Measurements from ENCODE around the gene CNOT11.
"Not testable (repeated sequence)": the region's sequence is repeated elsewhere in the genome, so short reads cannot be mapped to it uniquely, and the experiment has no call there.

CNOT11 gene

DNA sequence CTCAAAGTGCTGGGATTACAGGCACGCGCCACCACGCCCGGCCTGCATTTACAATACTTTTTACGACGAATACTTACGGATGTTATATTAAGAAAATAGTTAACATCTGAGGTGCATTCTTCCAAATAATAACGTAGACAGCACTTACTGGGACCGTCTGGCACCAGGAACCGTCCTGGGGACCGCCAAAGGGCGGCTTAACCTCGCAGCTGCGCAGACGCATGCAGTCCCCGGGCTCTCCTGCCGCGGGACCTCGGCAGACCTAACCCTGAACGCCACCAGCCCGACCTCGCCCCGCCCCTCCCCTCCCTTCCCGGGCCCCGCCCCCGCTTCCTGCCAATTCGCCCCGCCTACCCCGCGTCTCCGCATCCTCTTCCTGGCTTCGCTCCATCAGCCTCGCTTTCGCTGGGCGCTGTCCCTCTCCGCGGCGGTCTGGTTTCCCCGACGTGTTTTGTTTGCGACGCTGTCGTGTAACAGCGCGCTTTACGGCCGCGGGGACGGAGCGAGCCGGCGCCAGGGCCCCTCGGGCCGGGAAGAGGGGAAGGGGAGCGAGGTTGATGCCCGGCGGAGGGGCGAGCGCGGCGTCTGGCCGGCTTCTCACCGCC is at the start of gene CNOT11:
Gene CNOT11, plus strand, starts transcription at position 479 of the 605 bp plus-strand sequence. Its CDS starts 79 bp downstream, at position 558.
- peak; percentile 99 for DNase-seq

DNA sequence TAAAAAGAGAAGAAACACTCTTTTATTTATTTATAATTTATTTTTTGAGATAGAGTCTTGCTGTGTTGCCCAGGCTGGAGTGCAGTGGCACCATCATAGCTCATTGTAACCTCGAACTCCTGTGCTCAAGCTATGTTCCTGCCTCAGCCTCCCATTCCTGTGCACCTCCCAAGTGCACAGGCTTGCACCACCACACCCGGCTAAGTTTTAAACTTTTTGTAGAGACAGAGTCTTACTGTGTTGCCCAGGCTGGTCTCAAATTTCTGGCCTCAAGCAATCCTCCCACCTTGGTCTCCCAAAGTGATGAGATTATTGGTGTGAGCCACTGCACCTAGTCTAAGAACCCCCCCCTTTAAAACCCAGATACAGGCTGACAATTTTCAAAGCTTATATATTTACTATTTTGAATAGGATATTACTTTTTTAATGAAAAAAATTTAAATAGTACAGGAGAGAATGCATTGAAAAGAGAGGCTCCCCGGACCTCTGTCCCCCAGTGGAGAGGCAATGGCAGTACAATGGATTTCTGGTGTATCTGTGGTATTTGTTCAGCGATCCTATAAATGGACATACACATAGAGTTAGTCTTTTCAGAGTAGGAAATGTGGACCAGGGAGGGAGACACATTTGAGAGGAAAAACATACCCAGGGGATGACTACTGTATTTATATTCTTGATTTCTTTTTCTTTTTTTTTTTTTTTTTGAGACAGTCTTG is 48.1 kb upstream of the CNOT11 start:
- no peak for DNase-seq

DNA sequence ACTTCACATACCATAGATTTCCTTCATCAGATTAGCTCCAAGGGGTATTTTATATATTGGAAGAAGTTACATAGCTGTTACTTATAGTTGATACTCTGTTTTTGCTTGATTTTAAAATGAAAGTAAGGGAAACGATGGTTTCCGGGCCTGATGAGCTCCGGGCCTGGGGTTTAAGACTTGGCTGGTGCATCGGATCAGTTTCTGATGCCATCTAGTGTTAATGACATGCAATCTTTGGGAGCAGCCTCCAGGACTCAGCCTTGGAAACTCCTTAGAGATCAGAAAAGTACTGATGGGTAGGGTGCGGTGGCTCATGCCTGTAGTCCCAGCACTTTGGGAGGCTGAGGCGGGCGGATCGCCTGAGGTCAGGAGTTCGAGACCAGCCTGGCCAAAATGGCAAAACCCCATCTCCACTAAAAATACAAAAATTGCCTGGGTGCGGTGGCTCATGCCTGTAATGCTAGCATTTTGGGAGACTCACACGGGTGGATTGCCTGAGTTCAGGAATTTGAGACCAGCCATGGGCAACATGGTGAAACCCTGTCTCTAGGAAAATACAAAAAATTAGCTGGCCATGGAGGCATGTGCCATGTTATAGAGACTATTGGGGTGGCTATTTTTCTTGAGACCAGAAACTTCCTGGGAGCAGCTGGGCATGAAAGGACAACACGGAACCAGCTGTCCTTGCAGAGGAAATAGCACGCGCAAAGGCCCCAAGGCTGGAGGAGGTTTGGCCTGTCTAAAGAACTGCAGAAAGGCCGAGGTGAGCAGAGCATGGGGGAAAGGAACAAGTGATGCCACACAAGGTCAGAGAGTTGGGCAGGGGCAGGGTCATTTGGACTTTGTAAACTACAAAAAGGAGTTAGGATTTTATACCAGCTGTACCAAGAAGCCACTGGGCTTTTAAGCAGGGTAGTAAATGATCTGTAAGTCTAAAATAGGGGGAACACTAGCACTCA is 46.9 kb upstream of the CNOT11 start:
- peak; percentile 30 to 38 for DNase-seq

DNA sequence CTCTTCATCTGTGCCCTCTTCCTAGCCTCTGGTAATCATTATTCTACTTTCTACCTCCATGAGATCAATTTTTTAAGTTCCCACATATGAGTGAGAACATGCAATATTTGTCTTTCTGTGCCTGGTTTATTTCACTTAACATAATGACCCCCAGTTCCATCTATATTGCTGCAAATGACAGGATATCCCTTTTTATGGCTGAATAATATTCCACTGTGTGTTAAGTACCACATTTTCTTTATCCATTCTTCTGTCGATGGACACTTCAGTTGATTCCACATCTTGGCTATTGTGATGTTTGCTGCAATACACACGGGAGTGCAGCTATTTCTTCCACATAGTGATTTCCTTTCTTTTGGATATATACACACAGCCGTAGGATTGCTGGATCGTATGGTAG is 43.9 kb upstream of the CNOT11 start:
- DNase-seq: no peak

DNA sequence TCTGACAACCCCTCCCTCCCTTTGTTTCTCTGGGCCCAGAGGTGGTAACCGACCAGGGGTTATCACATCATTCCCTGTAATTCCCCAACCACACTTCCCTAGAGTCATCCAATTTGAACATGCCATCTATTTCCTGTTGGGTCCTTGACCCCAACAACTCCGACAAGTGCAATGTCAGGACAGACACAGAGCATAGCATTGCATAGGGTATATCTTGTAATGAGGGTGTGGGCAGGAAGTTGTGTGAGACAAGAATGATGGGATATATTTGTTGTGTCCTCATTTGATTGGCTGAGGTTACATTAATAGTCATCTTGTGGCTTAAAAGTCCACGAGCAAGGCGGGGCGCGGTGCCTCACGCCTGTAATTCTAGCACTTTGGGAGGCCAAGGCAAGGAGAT is 33.4 kb upstream of the CNOT11 start:
- no peak for DNase-seq

DNA sequence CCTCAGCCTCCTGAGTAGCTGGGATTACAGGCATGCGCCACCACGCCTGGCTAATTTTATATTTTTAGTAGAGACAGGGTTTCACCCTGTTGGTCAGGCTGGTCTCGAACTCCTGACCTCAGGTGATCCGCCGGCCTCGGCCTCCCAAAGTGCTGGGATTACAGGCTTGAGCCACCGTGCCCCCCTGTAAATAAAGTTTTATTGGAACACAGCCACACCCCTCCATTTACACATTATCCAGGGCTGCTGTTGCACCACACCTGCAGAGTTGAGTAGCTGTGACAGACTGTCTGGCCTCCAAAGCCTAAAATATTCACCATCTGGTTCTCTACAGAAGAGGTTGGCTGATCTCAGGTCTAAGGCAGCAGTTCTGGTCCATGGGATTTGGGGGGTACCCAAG is 32.6 kb upstream of the CNOT11 start:
- not testable (repeated sequence) for DNase-seq

DNA sequence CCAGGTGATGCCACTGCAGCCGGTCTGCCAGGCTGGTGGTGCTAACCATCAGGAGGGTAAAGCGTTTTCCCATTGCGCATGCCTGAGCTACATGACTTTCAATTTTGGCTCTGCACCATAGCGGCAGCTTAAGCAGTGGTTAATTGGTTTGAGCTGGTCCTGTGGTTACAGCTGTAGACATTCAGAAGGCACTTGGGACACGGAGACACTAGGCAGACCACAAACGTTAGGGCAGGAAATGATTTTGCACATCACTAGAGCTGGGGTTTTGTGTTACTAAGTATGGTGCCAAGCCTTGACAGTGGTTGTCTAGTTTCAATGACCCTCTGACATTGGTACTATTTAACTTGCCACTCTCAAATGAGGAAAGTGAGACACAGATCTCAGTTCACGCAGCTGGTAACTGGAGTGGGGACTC is 28.9 kb upstream of the CNOT11 start:
- DNase-seq: peak; percentile 4 to 17

DNA sequence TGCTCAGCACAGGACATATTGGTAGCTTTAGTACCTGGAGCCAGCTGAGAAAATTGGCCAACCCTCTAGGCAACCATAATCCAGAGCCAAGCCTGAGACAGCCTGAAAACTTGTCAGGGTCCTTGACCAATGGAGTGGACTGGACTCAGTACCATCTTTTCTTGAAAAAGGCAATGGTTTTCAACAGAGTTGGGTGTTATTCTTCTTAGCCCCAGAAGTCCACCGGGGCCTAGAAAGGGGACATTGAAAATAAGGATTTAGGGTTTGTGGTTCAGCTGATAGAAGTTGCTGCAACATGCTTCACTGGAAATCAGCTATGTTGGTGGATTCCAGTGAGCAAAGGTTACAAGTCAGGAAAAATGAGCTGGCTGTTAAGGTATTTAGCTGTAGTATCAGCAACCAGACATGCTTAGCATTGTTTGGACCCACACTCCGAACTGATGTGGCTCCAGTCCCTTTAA is 22.1 kb upstream of the CNOT11 start:
- DNase-seq: no peak

DNA sequence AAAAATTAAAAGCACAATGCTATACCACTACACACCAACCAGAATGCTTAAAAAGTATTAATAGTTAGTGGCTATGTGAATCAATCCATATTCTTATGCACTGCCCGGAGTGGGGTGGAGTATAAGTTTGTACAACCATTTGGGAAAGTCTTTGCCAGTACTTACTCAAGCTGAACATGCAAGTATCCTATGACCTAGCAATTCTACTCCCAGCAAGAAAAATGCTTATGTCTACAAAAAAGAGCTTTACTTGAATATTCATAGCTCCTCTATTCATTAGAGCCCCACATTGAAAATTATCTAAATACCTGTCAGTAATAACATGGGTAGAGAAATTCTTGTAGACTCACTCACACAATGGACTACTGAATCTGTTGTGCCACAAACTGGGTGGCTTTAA is 21.4 kb upstream of the CNOT11 start:
- no peak for DNase-seq

DNA sequence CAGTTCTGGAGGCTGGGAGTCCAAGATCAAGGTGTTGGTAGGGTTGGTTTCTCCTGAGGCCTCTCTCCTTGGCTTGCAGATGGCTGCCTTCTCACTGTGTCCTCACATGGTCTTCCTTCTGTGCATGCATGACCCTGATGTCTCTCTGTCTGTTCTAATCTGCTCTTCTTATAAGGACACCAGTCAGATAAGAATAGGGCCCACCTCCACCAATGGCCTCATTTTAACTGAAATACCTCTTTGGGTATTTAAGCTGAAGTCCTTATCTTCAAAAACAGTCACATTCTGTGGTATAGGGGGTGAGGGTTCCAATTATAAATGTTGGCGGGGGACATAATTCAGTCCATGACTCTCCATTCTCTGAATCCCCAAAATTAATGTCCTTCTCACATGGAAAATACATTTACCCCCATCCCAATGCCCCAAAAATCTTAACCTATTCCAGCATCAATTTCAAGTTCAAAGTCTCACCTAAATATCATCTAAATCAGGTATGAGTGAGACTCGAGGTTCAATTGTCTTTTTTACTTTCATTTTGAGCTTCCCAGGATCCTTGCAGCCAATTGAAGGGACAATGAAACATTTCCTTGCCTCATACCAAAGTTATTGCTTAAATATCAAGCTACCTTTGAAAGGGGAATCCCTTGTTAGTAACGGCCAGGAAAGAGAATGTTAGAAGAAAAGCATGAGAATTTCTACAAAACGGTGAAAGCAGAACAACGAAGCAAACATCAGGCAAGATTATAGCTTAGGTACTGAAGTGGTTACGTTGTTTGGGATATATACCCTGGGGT is 20.6 kb upstream of the CNOT11 start:
- DNase-seq: no peak

DNA sequence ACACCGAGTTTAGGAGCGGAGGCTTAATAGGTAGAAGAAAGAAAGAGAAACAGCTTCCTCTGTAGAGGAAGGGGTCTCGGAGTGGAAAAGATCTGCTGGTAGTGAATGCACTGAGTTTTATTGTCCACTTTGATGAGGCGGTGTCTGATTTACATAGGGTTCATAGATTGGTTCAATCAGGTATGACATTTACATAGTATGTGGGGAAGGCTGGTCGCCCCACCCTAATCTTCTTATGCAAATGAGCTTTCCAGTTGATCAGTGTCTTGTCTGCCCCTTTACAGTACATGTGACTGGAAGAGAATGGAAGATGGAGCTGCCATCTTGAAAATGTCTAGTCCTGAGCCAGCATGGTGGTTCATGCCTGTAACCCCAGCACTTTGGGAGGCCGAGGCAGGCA is 19.9 kb upstream of the CNOT11 start:
- DNase-seq: no peak

DNA sequence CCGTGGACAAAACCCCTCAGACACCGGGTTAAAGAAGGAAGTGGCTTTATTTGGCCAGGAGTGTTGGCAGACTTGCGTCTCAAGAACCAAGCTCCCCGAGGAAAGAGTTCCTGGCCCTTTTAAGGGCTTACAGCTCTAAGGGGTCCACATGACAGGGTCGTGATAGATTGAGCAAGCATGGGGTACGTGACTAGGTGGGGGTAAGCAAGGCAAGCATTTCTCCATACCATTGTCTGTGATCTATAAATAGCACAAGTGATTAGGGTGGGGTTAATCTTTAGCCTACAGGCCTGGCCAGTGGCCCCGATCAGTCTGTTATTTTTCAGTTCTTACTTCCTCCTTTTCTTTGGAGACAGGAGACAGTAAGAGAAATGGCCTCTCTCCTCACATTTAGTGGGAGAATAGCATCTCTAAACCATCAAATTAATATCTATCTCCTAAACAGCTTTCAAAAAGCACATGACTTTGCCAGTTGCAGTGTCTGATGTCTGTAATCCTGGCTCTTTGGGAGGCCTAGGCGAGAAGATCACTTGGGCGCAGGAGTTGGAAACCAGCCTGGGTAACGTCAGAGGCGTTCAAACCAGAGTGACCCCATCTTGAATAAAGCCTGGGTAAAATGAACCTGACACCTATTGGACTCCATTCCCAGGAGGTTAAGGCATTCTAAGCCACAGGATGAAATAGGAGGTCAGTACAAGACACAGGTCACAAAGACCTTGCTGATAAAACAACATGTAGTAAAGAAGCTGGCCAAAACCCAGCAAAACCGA is 18.3 kb upstream of the CNOT11 start:
- DNase-seq: no peak

DNA sequence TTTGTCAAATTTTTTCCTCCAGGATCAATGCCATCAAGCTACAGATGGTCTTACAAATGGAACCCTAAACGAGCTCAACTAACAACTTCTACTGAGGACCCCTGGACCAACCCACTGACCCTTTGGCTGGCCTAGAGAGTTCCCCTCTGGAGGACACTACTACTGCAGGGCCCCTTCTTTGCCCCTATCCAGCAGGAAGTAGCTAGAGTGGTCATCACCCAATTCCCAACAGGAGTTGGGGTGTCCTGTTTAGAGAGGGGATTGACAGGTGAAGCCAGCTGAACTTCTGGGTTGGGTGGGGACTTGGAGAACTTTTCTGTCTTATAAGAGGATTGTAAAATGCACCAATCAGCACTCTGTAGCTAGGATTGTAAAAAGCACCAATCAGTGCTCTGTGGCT is 16.7 kb upstream of the CNOT11 start:
- not testable (repeated sequence) for DNase-seq

DNA sequence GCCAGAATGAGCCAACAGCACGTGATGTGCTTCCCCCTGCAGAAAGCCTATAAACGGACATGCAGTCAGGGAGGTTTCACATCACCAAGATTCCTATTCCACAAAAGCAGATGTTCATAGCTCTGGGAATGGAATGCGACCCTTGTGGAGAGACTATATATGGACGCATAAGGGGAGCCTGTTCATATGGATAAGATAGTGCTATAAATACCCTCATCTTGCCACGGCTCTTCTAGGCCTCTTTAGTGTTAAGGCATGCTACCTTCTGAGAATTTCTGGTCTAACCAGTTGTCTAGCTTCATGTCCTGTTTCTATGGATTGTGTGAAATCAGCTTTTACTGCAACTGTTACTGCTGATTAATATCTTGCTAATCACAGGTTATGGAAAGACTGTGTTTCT is 14.7 kb upstream of the CNOT11 start:
- DNase-seq: not testable (repeated sequence)

DNA sequence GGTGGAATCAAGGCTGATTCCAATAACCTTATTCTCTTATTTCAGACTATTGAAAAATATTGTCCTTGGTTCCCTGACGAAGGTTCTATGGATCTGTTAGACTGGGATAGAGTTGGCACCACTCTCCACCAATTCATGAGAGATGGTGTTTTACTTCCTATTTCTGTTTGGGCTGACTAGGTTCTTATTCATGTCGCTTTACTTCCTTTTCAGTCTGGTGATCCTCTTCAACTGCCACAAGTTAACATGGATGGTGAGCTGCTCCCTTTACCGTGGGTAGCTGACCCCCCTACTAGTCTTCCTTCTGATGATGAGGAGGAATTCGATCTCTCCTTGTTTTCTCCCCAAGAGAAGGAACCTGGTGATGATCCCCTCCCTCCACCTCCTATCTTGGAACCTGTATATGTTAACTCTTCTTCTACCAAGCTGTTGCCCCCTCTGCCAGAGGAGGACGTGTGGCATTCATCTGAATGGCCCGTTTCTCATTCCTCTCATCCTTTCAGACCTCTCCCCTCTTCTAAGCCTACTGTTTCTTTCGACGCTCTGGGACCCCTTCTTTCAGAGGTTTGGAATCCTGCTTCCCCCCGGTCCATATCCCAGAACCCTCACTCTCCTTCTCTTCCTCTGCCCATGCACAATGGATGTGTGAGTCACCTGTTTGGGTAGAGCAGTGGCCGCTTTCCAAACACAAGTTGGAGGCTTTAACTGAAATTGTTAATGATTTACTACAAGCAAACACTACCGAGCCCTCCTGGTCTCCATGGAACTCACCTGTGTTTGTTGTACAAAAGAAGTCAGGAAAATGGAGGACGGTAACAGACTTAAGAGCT is 13.5 kb upstream of the CNOT11 start:
- no peak for DNase-seq

DNA sequence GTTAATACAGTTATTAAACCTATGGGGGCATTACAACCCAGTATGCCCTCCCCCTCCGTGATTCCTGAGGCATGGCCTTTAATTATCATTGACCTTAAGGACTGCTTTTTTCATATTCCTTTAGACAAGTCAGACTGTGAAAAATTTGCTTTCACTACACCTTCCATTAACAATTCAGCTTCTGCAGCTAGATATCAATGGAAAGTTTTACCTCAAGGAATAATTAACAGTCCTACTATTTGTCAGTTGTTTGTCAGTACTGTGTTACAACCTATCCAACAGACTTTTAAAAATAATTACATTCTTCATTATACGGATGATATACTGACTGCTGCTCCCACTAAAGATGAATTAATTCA is 12.9 kb upstream of the CNOT11 start:
- not testable (repeated sequence) for DNase-seq

DNA sequence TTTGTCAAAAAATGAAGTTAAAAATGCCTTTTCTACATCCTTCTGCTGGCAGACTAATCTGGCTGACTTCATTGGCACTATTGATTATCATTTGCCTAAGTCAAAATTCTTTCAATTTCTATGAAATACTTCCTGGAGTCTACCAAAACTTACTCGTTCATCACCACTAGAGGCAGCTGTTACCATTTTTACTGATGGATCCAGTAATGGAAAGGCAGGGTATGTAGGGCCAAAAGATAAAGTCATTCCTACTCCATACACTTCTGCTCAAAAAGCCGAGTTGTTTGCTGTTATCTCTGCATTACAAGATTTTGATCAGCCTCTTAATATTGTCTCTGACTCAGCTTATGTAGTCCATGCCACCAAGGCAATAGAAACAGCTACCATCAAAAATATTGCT is 12.0 kb upstream of the CNOT11 start:
- DNase-seq: not testable (repeated sequence)

DNA sequence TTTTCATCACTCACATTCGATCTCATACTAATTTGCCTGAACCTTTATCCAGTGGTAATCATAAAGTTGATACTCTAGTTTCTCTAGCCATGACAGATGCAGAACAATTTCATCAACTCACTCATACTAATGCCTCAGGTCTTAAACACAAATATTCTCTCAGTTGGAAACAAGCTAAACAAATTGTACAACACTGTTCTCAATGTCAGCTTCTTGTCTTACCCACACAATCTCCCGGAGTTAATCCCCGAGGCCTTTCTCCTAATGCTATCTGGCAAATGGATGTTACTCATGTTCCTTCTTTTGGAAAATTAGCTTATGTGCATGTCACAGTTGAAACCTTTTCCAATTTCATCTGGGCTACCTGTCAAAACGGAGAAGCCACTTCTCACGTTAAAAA is 11.5 kb upstream of the CNOT11 start:
- no peak for DNase-seq

DNA sequence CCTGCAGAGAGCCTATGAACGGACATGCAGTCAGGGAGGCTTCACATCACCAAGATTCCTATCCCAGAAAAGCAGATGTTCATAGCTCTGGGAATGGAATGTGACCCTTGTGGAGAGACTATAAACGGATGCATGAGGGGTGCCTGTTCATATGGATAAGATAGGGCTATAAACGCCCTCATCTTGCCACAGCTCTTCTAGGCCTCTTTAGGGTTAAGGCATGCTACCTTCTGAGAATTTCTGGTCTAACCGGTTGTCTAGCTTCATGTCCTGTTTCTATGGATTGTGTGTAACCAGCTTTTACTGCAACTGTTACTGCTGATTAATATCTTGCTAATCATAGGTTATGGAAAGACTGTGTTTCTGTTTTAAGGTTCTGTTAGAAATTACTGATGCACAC is 8.3 kb upstream of the CNOT11 start:
- not testable (repeated sequence) for DNase-seq

DNA sequence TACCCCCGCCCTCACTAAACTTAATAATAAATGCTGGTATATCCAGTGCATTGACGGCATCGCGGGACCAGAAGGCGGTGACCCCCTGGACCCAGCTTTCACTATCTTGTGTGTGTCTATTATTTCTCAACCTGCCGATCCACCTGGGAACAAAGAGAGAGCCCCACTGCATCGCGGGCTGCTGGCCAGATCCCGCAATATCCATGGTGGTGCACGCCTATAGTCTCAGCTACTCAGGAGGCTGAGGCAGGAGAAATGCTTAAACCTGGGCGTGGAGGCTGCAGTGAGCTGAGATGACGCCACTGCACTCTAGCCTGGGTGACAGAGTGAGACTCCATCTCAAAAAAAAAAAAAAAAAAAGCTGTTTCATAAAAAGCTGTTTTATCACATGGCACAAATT is 7.8 kb upstream of the CNOT11 start:
- not testable (repeated sequence) for DNase-seq

DNA sequence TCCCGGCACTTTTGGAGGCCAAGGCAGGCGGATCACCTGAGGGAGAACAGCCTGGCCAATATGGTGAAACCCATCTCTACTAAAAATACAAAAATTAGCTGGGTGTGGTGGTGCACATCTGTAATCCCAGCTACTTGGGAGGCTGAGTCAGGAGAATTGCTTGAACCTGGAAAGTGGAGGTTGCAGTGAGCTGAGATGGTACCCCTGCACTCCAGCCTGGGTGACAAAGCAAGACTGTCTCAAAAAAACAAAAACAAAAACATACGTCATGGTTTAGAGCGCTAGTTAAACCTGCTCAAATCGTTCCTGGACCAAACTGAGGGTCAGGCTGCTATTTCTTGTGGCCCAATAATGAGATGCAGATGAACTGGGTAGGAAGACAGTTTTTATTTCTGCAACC is 7.2 kb upstream of the CNOT11 start:
- DNase-seq: not testable (repeated sequence)
